Lower leg skin (tissue), 4 donors: ENCODE measurements around the gene BLOC1S2. TPM values are rescaled to one million over a fixed set of nuclear protein-coding genes. Genes with fewer than 3 reads are reported as not detected.

Source experiments
- DNase-seq, 2 donors: peaks; one replicate each; pipeline ENCODE4 v3.0.0-alpha.2; 2019; ENCODE audit warnings: low spot score in 2 of 2
- H3K4me3 ChIP-seq: fragments of 200-600 bp; sonication (generic); 2 replicates; pipeline ENCODE4 v1.5.1; 2017; ENCODE audit warnings: mild to moderate bottlenecking, low read depth; ENCODE audit not compliant: poor library complexity, severe bottlenecking
- POLR2A ChIP-seq, 2 donors: fragments of 450-650 bp; IDR thresholded peaks; one replicate each; pipeline ENCODE4 v1.6.1; 2016 to 2017; ENCODE audit warnings: antibody characterized with exemption in 2 of 2, mild to moderate bottlenecking in 1 of 2, moderate library complexity in 1 of 2
- WGBS, 2 donors: methylation state at CpG; one replicate each; pipeline ENCODE4 v1.1.5; 2018; 5-methylcytosine and 5-hydroxymethylcytosine counted together
- intact Hi-C: fragments of 100-400 bp; cut with DNase I; formaldehyde crosslinking; loops from one replicate; pipeline ENCODE4 v1.15.0; 2023; ENCODE audit warnings: low total_unique reads
- total RNA-seq, 4 donors: library from RNA; depleted of rRNA; stranded (reverse); fragments of >200 nt; gene quantifications; one replicate each; pipeline ENCODE4 v1.1.0, GENCODE V29; 2016
- TF ChIP-seq, protein P1 (sequence below), 3 donors: fragments of 450-650 bp; IDR thresholded peaks; one replicate each; pipeline ENCODE4 v1.5.1; 2016; ENCODE audit warnings: antibody characterized with exemption in 3 of 3, mild to moderate bottlenecking in 3 of 3, moderate library complexity in 2 of 3

BLOC1S2 gene
- total RNA-seq, 4 donors from 2014 or later: 33.4 to 51.1 (median 38.0) TPM

DNA sequence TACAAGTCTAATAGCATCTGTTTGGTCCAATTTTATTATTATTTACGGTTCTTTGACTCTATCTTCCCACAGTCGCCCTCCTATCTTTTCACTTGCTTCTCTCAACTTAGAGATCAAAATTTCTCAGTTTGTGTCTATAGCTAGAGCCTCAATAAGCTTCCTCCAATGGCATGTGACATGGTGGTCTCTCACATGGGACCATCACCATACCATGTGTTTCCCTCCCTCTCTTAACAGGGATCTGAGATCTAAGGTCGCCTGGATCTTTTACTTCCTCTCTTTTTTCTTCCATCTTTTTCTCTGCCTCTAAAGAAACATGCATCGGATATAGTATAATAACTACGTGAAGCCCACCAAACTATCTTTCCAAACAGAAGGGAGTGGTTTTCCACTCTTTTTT, 41.7 kb upstream of the BLOC1S2 start:
- WGBS, 2 donors: 70 to 76% methylated on average over 5 of the region's 5 CpGs
- intact Hi-C loops: no loop called here

DNA sequence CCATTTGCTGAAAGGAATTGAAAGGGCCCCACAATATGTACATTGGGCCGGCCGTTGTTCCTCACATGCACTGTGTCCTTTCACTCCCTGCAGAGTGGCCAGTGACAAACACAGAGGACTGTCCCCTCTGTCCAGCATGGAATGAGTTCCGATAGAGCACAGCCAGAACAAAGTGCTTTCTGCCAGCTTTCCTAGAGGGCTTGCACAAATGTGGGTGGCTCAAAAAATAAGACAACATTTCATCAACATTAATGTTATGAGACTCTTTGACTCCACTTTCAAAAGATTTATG, 41.2 kb upstream of the BLOC1S2 start:
- DNase-seq: no peak
- no peak for TF ChIP-seq POLR2A (IDR thresholded peaks at IDR 0.05)
- TF ChIP-seq, protein P1, sequence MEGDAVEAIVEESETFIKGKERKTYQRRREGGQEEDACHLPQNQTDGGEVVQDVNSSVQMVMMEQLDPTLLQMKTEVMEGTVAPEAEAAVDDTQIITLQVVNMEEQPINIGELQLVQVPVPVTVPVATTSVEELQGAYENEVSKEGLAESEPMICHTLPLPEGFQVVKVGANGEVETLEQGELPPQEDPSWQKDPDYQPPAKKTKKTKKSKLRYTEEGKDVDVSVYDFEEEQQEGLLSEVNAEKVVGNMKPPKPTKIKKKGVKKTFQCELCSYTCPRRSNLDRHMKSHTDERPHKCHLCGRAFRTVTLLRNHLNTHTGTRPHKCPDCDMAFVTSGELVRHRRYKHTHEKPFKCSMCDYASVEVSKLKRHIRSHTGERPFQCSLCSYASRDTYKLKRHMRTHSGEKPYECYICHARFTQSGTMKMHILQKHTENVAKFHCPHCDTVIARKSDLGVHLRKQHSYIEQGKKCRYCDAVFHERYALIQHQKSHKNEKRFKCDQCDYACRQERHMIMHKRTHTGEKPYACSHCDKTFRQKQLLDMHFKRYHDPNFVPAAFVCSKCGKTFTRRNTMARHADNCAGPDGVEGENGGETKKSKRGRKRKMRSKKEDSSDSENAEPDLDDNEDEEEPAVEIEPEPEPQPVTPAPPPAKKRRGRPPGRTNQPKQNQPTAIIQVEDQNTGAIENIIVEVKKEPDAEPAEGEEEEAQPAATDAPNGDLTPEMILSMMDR (IDR thresholded peaks at IDR 0.05): no peak
- WGBS, 2 donors: 69 to 80% methylated on average over 3 of the region's 3 CpGs
- H3K4me3 ChIP-seq: no peak overlapping the region
- intact Hi-C loops: no loop called here

More for the DNA sequence above, 41.7 kb upstream of the BLOC1S2 start:
- no peak for DNase-seq
- no peak overlapping the region for H3K4me3 ChIP-seq
- TF ChIP-seq, protein P1 (IDR thresholded peaks at IDR 0.05): no peak
- no peak for TF ChIP-seq POLR2A (IDR thresholded peaks at IDR 0.05)

- 38 to 39% methylated on average over 8 of the region's 8 CpGs for WGBS, 2 donors
- DNase-seq: no peak
- H3K4me3 ChIP-seq: no peak overlapping the region
- intact Hi-C loops: no loop called here
- TF ChIP-seq POLR2A (IDR thresholded peaks at IDR 0.05): no peak
- TF ChIP-seq, protein P1 (IDR thresholded peaks at IDR 0.05): no peak
Observed at GRCh38 chr10:100327007-100327717, 40.7 kb upstream of the BLOC1S2 start.

DNA sequence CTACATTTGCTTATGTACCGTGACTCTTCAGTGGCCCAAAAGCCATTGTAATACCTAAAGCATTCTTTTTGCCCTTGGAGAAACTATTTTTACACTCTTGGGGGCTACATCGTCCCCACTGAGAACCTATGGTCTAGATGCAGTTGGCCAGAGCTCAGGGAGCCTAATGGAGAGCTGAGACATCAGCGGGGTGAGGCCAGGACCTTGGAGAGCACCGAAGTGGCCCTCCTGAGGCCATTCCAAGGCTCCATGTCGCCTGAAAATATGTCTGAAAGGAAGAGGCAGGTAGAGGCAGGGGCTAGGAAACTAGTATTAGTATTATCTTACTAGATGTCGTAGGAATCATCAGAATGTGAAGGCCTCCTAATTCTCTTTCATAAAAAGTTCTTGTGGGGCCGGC, 38.7 kb upstream of the BLOC1S2 start:
- intact Hi-C loops: no loop called here
- WGBS, 2 donors: 49 to 53% methylated on average over 7 of the region's 7 CpGs
- H3K4me3 ChIP-seq: no peak overlapping the region
- TF ChIP-seq, protein P1 (IDR thresholded peaks at IDR 0.05): no peak
- TF ChIP-seq POLR2A (IDR thresholded peaks at IDR 0.05): no peak
- no peak for DNase-seq

DNA sequence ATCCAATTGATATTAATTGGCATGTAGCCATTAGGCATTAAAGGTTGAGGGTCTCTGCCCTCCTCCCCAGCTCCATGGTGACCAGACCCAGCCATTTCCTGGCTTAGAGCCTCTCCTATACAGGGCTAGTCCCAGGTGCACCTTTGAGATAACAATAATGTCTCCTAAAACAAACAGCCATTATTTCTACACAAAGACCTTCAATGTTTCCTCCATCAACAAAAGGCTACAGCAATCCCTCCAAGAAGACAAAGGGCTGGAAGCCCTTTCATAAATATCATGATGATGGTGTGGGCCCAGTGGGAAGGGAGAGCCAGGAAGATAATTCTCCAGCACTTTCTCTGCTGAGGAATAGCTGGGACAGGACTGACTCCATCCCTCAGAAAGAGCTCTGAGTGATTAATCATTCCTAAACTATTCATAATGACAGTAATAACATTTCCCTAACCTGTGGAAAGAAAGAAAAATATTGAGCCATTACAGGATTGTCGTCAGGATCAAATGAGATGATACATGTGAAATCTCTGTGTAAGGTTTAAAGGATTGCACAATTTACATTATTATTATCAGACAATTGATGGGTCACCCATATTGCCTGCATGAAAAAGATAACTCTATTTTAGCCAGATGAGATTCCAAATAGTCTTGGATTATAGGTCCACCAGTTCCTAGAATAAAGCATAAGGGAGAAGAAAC, 33.4 kb upstream of the BLOC1S2 start:
- H3K4me3 ChIP-seq: no peak overlapping the region
- WGBS, 2 donors: 45 to 52% methylated on average over 1 of the region's 1 CpG
- intact Hi-C loops: no loop called here
- TF ChIP-seq, protein P1 (IDR thresholded peaks at IDR 0.05): no peak
- no peak for TF ChIP-seq POLR2A (IDR thresholded peaks at IDR 0.05)
- DNase-seq: no peak
